GM19238 (cell line): ENCODE data around the gene SGMS1.
"Not testable (repeated sequence)": the region's sequence is repeated elsewhere in the genome, so short reads cannot be mapped to it uniquely, and the experiment has no call there.

Source experiments
- DNase-seq: peaks from one replicate; pipeline ENCODE4 v3.0.0; 2011; ENCODE audit warnings: low spot score; ENCODE audit not compliant: insufficient read length

The SGMS1 gene

DNA sequence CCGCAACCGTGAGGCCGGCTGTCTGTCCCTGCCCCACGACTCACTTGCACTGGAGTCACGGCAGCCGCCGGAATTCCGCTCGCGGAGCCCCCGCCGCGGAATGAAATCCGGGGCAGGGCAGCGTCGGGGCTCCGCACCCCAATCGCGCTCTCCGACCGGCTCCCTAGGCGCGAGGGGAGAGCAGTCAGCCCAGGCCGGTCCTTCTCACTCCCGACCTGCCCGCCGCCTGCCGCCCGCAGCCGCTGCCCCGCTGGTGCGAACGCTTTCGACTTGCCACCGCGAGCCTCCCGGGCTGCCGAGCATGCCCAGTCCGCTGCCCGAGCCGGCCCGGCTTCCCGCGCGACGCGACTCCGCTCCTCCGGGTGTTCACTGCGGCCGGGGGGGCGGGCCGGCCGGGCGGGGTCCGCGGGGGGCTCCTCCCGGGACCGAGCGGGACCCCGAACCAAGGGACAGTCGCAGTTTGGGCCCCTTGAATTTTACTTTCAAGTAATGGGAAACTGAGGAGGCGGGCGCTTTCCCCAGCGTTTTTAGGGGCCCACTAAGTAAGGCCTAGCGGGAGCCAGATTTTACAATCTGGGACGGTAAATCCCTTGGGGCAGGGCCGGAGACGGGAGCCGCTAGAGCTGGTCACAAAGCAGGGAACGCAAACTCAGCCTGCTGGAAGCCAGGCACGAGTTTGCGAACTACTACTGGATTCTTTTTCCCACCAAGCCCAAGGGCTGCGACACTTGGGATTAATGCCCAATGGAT is at the start of gene SGMS1:
Gene SGMS1, minus strand, starts transcription at position 294 of the 750 bp plus-strand sequence. CDS start 279,842 bp downstream, outside the sequence.
- DNase-seq = peak; percentile 79

GRCh38 chr10:50672152-50672551 is 48.4 kb upstream of the SGMS1 start:
- not testable (repeated sequence) for DNase-seq

DNA sequence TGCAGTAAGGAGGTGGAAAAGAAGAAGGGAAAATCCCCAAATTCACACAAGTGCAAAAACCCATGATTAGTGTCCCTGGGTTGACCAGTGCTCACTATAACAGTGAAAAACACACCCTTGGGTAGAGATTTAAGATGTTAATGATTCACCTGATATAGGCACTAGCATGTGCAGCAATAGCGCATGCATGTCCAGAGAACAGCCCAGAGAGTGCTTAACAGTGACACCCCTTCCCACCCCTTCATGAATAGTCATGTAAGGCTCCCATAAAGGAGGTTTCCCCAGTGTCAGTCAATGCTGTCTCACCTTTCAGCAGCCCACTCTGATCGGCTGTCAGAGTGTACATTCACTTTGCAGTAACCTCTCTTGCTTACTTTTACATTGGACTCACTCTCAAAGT is 47.9 kb upstream of the SGMS1 start:
- not testable (repeated sequence) for DNase-seq

- not testable (repeated sequence) for DNase-seq
These were observed 46.2 kb upstream of the SGMS1 start for GRCh38 chr10:50669957-50670356.

DNA sequence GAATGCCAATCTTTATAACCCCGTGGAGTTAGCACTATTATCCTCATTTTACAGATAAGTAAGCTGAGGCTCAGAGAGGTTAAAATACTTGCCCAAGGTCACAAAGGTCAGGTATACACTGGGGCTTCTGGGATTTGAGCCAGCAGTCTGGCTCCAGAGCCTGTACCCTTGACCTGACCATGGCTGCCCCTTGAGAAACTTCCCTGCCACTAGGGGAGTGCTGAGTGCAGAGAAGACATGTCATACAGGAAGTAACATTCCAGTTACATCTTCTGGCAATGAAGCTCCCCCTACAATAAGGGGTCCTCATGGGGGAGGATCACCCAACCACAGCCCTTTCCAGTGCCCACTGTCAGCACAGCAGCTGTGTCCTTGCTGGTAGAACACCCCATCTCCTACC is 43.6 kb upstream of the SGMS1 start:
- not testable (repeated sequence) for DNase-seq

DNA sequence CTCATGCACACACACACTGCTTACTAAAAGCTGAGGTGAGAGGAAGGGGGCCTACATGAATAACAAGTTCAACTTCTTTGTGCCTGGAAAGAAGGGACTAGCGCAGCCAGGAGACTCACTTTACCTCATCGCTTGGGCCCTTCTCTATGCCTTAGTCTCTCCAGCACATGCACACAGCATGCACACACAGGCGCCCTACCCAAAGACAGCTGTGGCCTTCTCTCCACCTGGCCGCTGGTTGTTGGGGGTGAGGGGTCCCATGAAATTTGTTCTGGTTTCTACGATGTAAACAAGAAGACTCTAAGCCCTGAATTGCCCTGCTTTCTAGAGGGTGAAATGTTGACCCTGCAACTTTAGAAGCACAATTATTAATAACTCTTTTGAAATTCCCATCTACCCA is 38.7 kb upstream of the SGMS1 start:
- DNase-seq = not testable (repeated sequence)

- DNase-seq = not testable (repeated sequence)
These were observed 37.8 kb upstream of the SGMS1 start for GRCh38 chr10:50661563-50661962.

- peak; percentile 35 for DNase-seq
These were observed 36.3 kb upstream of the SGMS1 start for GRCh38 chr10:50659865-50660730.

- not testable (repeated sequence) for DNase-seq
These were observed 35.5 kb upstream of the SGMS1 start for GRCh38 chr10:50659016-50659864.

GRCh38 chr10:50658165-50658564 is 34.4 kb upstream of the SGMS1 start:
- DNase-seq = no peak

DNA sequence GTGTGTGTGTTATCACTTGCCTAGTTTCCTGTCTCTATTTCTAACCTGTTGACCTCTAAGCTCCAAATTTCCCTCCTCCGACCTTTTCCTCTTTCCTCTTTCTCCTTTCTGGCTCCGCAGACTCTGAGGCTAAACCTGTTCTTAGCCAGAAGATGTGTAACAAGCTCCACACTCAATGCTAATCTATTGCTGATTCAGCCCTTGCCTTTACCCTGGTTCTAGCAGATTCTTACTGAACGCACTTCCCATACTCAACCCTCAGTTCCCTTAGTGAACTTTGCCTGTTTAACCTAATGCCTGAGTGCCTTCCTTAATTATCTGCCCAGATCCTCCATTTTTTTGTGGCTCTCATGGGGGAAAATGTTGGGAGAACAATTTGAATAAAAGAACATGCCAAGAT is 30.0 kb upstream of the SGMS1 start:
- no peak for DNase-seq

- no peak for DNase-seq
These were observed 29.4 kb upstream of the SGMS1 start for GRCh38 chr10:50653142-50653541.

DNA sequence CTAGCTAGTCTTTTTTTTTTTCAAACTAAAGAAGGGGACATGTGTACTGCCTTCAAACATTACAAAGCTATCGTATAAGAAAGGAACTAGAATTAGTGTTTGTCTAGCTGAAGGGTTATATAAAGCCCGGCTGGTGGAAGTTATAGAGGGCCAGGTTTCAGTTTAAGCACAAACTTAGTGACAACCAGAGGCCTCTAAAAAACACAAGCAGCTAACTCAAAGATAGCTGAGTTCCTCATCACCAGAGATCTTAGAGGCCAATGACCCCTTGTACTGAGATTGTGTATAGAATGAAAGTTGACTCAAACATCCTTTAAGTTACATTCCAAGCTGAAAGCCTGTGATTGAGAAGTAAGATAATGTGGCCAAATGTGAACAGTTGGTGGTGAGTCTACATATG is 28.1 kb upstream of the SGMS1 start:
- DNase-seq = no peak

DNA sequence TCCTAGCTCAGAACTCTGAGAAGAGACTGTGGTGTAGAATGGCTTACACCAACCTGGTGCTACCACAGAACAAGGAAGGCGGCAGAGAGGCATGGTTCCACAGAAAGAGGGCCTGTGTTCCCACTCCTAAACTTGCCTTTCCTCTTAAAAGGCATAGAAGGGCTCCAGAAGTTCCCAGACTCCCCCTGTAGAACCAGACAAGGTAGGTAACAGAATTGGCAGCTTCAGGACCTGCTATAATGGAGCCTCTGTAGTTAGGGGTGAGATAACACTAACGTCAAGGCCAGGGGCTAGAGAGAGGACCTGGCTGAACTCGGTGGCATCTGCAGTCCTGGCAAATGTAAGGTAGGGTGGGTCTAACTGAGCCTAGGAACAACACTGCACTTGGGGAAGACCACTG is 26.7 kb upstream of the SGMS1 start:
- no peak for DNase-seq

DNA sequence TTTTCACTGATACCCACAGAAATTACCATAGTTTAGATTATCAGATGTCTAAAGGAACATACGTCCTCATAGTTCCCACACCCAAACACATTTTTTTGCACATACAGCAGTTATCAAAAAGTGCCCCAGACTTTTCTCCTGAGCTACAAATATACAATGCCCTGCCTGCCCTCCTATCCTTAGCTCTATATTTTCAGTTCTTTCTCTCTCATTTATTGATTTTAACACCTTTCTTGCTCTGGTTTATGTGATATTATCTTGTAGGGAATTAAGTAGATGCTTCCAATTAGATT is 25.1 kb upstream of the SGMS1 start:
- no peak for DNase-seq

DNA sequence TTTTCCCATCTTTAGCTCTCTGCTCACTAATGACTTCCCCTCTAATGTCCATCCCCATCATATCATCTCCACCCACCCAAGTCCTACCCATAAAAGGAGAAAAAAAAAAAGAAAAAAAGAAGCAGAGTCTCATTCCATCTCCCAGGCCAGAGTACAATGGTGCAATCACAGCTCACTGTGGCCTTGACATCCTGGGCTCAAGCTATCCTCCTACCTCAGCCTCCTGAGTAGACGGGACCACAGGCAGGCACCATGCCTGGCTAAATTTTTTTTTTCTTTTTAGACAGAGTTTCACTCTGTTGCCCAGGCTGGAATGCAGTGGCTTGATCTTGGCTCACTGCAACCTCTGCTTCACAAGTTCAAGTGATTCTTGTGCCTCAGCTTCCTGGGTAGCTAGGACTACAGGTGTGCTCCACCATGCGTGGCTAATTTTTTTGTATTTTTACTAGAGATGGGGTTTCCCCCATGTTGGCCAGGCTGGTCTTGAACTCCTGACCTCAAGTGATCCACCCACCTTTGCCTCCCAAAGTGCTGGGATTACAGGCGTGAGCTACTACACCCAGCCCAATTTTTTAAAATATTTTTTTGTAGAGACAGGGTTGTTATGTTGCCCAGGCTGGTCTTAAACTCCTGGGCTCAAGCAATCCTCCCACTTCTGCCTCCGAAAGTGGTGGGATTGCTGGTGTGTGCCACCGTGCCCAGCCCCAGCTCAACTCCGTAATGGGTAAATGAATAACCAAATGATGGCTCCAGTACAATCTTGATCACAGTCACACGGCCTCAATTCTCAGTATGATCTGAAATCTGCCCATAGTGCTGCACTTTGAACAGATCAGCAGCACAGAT is 24.6 kb upstream of the SGMS1 start:
- DNase-seq = no peak

DNA sequence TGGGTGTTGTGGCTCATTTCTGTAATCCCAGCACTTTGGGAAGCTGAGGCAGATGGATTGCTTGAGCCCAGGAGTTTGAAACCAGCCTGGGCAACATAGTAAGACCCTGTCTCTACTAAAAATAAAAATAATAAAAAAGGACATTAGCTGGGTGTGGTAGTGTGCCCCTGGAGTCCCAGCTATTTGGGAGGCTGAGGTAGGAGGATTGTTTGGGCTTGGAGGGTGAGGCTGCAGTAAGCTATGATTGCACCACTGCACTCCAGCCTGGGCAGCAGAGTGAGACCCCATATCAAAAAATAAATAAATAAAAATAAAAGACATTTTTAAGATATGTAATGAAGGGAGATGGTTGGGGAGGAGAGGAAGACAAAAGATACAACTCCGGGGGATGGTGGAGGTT is 23.6 kb upstream of the SGMS1 start:
- DNase-seq = not testable (repeated sequence)

GRCh38 chr10:50645236-50645635 is 21.5 kb upstream of the SGMS1 start:
- no peak for DNase-seq

GRCh38 chr10:50641626-50642025 is 17.9 kb upstream of the SGMS1 start:
- DNase-seq = no peak

- no peak for DNase-seq
These were observed 16.5 kb upstream of the SGMS1 start for GRCh38 chr10:50640238-50640637.
